ENCODE measurements around the gene OAS1. TPM values are rescaled to one million over a fixed set of nuclear protein-coding genes. Genes with fewer than 3 reads are reported as not detected.

The OAS1 gene
- total and polyA plus RNA-seq, 2 of the 8 experiments (the other 6 are each of a cell fraction or from before 2014, with no cell fraction given): 0.23 TPM; not detected in 1

DNA sequence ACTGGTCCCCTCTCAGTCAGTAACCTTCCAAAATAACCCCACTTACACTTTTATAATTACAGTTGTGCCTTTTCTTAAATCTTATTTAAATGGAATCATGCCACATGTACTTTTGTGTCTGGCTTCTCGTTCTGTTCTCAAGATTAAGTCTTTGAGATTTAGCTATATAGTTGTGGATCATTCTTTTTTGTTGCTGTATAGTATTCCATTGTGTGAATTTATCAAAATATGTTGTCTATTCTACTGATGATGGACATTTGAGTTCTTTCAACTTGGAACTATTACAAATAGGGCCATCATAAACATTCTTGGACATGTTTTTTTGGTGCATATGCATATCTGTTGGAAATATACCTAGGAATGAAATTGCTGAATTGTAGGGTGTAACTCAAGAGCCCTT lies 40.6 kb downstream of the OAS1 start:
- Histone ChIP-seq H3K14ac (ENCODE audit: insufficient read length) (no peak overlapping the region), H3K4me3 (ENCODE audit: extremely low read depth in 1 of 4, insufficient read depth in 2 of 4, low read depth in 3 of 4, low read length in 4 of 4) (no peak overlapping the region), H3K23ac (ENCODE audit: insufficient read length) (no peak overlapping the region), H2BK12ac (ENCODE audit: low read depth, low read length) (no peak overlapping the region), H4K8ac (ENCODE audit: extremely low read depth, insufficient read depth, low read length) (no peak overlapping the region), H3K4ac (replicated peaks; ENCODE audit: insufficient read length, low read depth, low read length) (no peak overlapping the region), H4K20me1 (replicated peaks in 1 of 2; ENCODE audit: control insufficient read depth in 1 of 2, insufficient read depth in 2 of 2, low read length in 2 of 2) (no peaks in the 10 kb centered on the region), H3K36me3 (ENCODE audit: control insufficient read depth in 2 of 4, insufficient read depth in 4 of 4, low read length in 3 of 4) (no peaks in the 10 kb centered on the region), H3K9ac (replicated peaks in 1 of 4; ENCODE audit: extremely low read depth in 1 of 4, low read depth in 3 of 4, low read length in 3 of 4) (no peak overlapping the region), H2BK5ac (ENCODE audit: low read depth, low read length) (no peak overlapping the region), H4K5ac (ENCODE audit: insufficient read length, low read depth, low read length) (no peak overlapping the region), H3K23me2 (ENCODE audit: low read depth, low read length) (no peaks in the 10 kb centered on the region), H2BK120ac (replicated peaks; ENCODE audit: low read depth, low read length) (no peak overlapping the region), H2BK20ac (ENCODE audit: low read length) (no peak overlapping the region), H3K56ac (replicated peaks; ENCODE audit: insufficient read length, low read depth, low read length) (no peak overlapping the region), H3K18ac (ENCODE audit: extremely low read depth, low read length) (no peak overlapping the region), H3K4me1 (replicated peaks in 1 of 4; ENCODE audit: control insufficient read depth in 3 of 4, insufficient read depth in 4 of 4, low read length in 3 of 4) (0 out of 7 replicates have a peak, but pooled peaks cover 0 to 3% (median 0%) of the 10 kb centered on the region in 4 experiments), H3K27me3 (replicated peaks in 1 of 4; ENCODE audit: control insufficient read depth in 3 of 4, extremely low read depth in 1 of 4, insufficient read depth in 3 of 4, low read length in 3 of 4) (no peaks in the 10 kb centered on the region), H3K9me3 (ENCODE audit: insufficient read depth in 2 of 2, low read depth in 1 of 2, low read length in 1 of 2) (no peaks in the 10 kb centered on the region), H3K4me2 (ENCODE audit: insufficient read depth in 1 of 2, low read depth in 2 of 2, low read length in 2 of 2) (no peak overlapping the region), H4K91ac (replicated peaks; ENCODE audit: insufficient read length, low read length) (no peak overlapping the region), H3K79me1 (ENCODE audit: low read depth, low read length) (no peaks in the 10 kb centered on the region), H2AK5ac (ENCODE audit: low read depth, low read length) (no peak overlapping the region), H3K27ac (ENCODE audit: low read depth, low read length) (no peak overlapping the region), H3K79me2 (ENCODE audit: control insufficient read depth in 1 of 2, insufficient read depth in 2 of 2, low read length in 2 of 2) (no peaks in the 10 kb centered on the region), H2BK15ac (ENCODE audit: low read length) (no peak overlapping the region), H2AFZ (ENCODE audit: low read length) (no peak overlapping the region)
- FAIRE-seq (no peak), DNase-seq (ENCODE audit: low read depth in 1 of 2, low spot score in 2 of 2) (no peak)
- ChIA-PET CTCF (ENCODE audit: partially characterized antibody) (interaction anchor here (1.0 kb wide), 1 partner anchor 47 kb away, joined by 3 read pairs; no protein-coding TSS in a partner anchor), POLR2A (ENCODE audit: partially characterized antibody) (no interaction called here)
- WGBS, 2 experiments (ENCODE audit: extremely low coverage in 1 of 2, insufficient coverage in 1 of 2, insufficient read length in 1 of 2, insufficient replicate concordance in 2 of 2, low coverage in 1 of 2, low lambda C conversion rate in 2 of 2, missing lambda C conversion rate in 1 of 2): 44% methylated on average over 1 of the region's 1 CpG; no CpG with 5 or more reads in 1 of the 2 experiments
- TF ChIP-seq KDM1A (IDR thresholded peaks at IDR 0.05; ENCODE audit: borderline replicate concordance, low read length) (0 out of 2 replicates have a peak, but pooled peaks have one; percentile 34), YY1 (IDR thresholded peaks at IDR 0.05; ENCODE audit: low read depth, low read length) (no peak)
